BLaER1 treated with 17β-estradiol and CSF1 and Interleukin-3, amounts not matched to agents 10 nM and 100 nM (cell line): ENCODE data around the gene XPR1.

Experiments
- H3K27ac ChIP-seq, 11 experiments: shearing (Covaris generic); formaldehyde crosslinking; 2 replicates each; pipeline ENCODE4 v1.8.1; 2022
- H3K27me3 ChIP-seq, 11 experiments: shearing (Covaris generic); formaldehyde crosslinking; 2 replicates each; pipeline ENCODE4 v1.8.1; 2022
- H3K36me3 ChIP-seq, 11 experiments: shearing (Covaris generic); formaldehyde crosslinking; 2 replicates each; pipeline ENCODE4 v1.8.1; 2022
- H3K4me1 ChIP-seq, 10 experiments: shearing (Covaris generic); formaldehyde crosslinking; 2 replicates each; pipeline ENCODE4 v1.8.1; 2022
- H3K4me2 ChIP-seq, 11 experiments: shearing (Covaris generic); formaldehyde crosslinking; 2 replicates each; pipeline ENCODE4 v1.8.1; 2022
- H3K4me3 ChIP-seq, 10 experiments: shearing (Covaris generic); formaldehyde crosslinking; 2 replicates each; pipeline ENCODE4 v1.8.1; 2022
- H3K9ac ChIP-seq, 11 experiments: shearing (Covaris generic); formaldehyde crosslinking; 2 replicates each; pipeline ENCODE4 v1.8.1; 2022
- H3K9me3 ChIP-seq, 11 experiments: shearing (Covaris generic); formaldehyde crosslinking; replicated peaks in 1 of 11; 2 replicates each; pipeline ENCODE4 v1.8.1; 2022
- H4K20me1 ChIP-seq, 11 experiments: shearing (Covaris generic); formaldehyde crosslinking; 2 replicates each; pipeline ENCODE4 v1.8.1; 2022
- Cebpa-rat ChIP-seq, 11 experiments: shearing (Covaris generic); IDR thresholded peaks; 2 replicates each; pipeline ENCODE4 v1.8.1; 2022

The XPR1 gene

GRCh38 chr1:180623579-180624347 lies 8.1 kb upstream of the XPR1 start:
- no peak overlapping the region for H3K27ac ChIP-seq

GRCh38 chr1:180626711-180627110 lies 5.1 kb upstream of the XPR1 start:
- Histone ChIP-seq H3K4me1 (peaks cover 16 to 19% (median 17%) of the 10 kb centered on the region in 10 experiments), H3K36me3 (no peaks in the 10 kb centered on the region), H3K4me2 (no peak overlapping the region), H3K9ac (no peak overlapping the region), H3K9me3 (no peaks in the 10 kb centered on the region; a peak in 1 of 22 replicates), H3K4me3 (no peak overlapping the region), H3K27ac (no peak overlapping the region), H4K20me1 (no peaks in the 10 kb centered on the region), H3K27me3 (no peaks in the 10 kb centered on the region)
- TF ChIP-seq Cebpa-rat (IDR thresholded peaks at IDR 0.05), result no peak

More at GRCh38 chr1:180623579-180624347, 8.1 kb upstream of the XPR1 start:
- H3K4me2 ChIP-seq, result no peak overlapping the region
- no peak overlapping the region for H3K9ac ChIP-seq
- H3K36me3 ChIP-seq, result no peaks in the 10 kb centered on the region
- no peaks in the 10 kb centered on the region for H4K20me1 ChIP-seq
- no peaks in the 10 kb centered on the region; a peak in 1 of 22 replicates for H3K9me3 ChIP-seq
- no peaks in the 10 kb centered on the region for H3K4me1 ChIP-seq
- no peaks in the 10 kb centered on the region for H3K27me3 ChIP-seq
- TF ChIP-seq Cebpa-rat (IDR thresholded peaks at IDR 0.05), result no peak
- H3K4me3 ChIP-seq, result no peak overlapping the region

- no peak overlapping the region for H3K9ac ChIP-seq
- no peaks in the 10 kb centered on the region; a peak in 1 of 22 replicates for H3K9me3 ChIP-seq
- no peak overlapping the region for H3K27ac ChIP-seq
- no peak overlapping the region for H3K4me3 ChIP-seq
- no peak for TF ChIP-seq Cebpa-rat (IDR thresholded peaks at IDR 0.05)
- no peaks in the 10 kb centered on the region for H3K36me3 ChIP-seq
- no peaks in the 10 kb centered on the region for H3K27me3 ChIP-seq
- H4K20me1 ChIP-seq, result peaks cover 0 to 3% (median 0%) of the 10 kb centered on the region in 11 experiments; a peak in 5 of 22 replicates
- peaks cover 16 to 19% (median 17%) of the 10 kb centered on the region in 10 experiments for H3K4me1 ChIP-seq
- H3K4me2 ChIP-seq, result no peak overlapping the region
These were observed 4.4 kb upstream of the XPR1 start for GRCh38 chr1:180627411-180627810.

- Histone ChIP-seq H3K4me2 (no peak overlapping the region), H3K27ac (no peak overlapping the region), H3K4me1 (peaks cover 22 to 29% (median 27%) of the 10 kb centered on the region in 10 experiments), H3K36me3 (no peaks in the 10 kb centered on the region), H3K4me3 (no peak overlapping the region), H4K20me1 (peaks cover 0 to 15% (median 9%) of the 10 kb centered on the region in 11 experiments; a peak in 10 of 22 replicates), H3K27me3 (no peaks in the 10 kb centered on the region), H3K9ac (no peak overlapping the region), H3K9me3 (no peaks in the 10 kb centered on the region; a peak in 1 of 22 replicates)
- no peak for TF ChIP-seq Cebpa-rat (IDR thresholded peaks at IDR 0.05)
These were observed 3.2 kb upstream of the XPR1 start for GRCh38 chr1:180628646-180629045.

GRCh38 chr1:180630408-180631193 lies 1.2 kb upstream of the XPR1 start:
- TF ChIP-seq Cebpa-rat (IDR thresholded peaks at IDR 0.05), result no peak
- peaks cover 0 to 31% (median 19%) of the 10 kb centered on the region in 11 experiments; a peak in 11 of 22 replicates for H4K20me1 ChIP-seq
- H3K27ac ChIP-seq, result peak overlapping the region in 1 of 11 experiments; percentile 7; a peak in 1 of 22 replicates
- H3K4me1 ChIP-seq, result peaks cover 27 to 38% (median 35%) of the 10 kb centered on the region in 10 experiments
- H3K27me3 ChIP-seq, result no peaks in the 10 kb centered on the region
- H3K9ac ChIP-seq, result no peak overlapping the region; a peak in 1 of 22 replicates
- peak overlapping the region; percentile 40 to 76 (median 60) for H3K4me2 ChIP-seq
- H3K4me3 ChIP-seq, result no peak overlapping the region
- H3K9me3 ChIP-seq, result no peaks in the 10 kb centered on the region; a peak in 1 of 22 replicates
- H3K36me3 ChIP-seq, result no peaks in the 10 kb centered on the region

GRCh38 chr1:180631194-180631765 lies 542 bp upstream of the XPR1 start:
- H4K20me1 ChIP-seq, result peaks cover 0 to 37% (median 21%) of the 10 kb centered on the region in 11 experiments; a peak in 11 of 22 replicates
- peak overlapping the region in 3 of 11 experiments; percentile 7 to 29 (median 12); a peak in 4 of 22 replicates for H3K27ac ChIP-seq
- peak overlapping the region in 1 of 11 experiments; percentile 7; a peak in 1 of 22 replicates for H3K9ac ChIP-seq
- no peaks in the 10 kb centered on the region; a peak in 1 of 22 replicates for H3K36me3 ChIP-seq
- peak overlapping the region; percentile 17 to 76 (median 60) for H3K4me2 ChIP-seq
- peaks cover 27 to 41% (median 35%) of the 10 kb centered on the region in 10 experiments for H3K4me1 ChIP-seq
- no peaks in the 10 kb centered on the region; a peak in 1 of 22 replicates for H3K9me3 ChIP-seq
- H3K4me3 ChIP-seq, result no peak overlapping the region; a peak in 2 of 20 replicates
- TF ChIP-seq Cebpa-rat (IDR thresholded peaks at IDR 0.05), result no peak
- no peaks in the 10 kb centered on the region for H3K27me3 ChIP-seq

- peak overlapping the region; percentile 82 to 98 (median 94) for H3K4me3 ChIP-seq
- H3K4me2 ChIP-seq, result peak overlapping the region; percentile 70 to 91 (median 78)
- peaks cover 27 to 41% (median 35%) of the 10 kb centered on the region in 10 experiments for H3K4me1 ChIP-seq
- H4K20me1 ChIP-seq, result peaks cover 0 to 48% (median 21%) of the 10 kb centered on the region in 11 experiments; a peak in 11 of 22 replicates
- H3K27me3 ChIP-seq, result no peaks in the 10 kb centered on the region
- H3K9me3 ChIP-seq, result no peaks in the 10 kb centered on the region; a peak in 1 of 22 replicates
- no peaks in the 10 kb centered on the region; a peak in 1 of 22 replicates for H3K36me3 ChIP-seq
- TF ChIP-seq Cebpa-rat (IDR thresholded peaks at IDR 0.05), result no peak
- peak overlapping the region; percentile 84 to 93 (median 88) for H3K9ac ChIP-seq
- H3K27ac ChIP-seq, result peak overlapping the region; percentile 69 to 90 (median 84)
These were observed 669 bp downstream of the XPR1 start for GRCh38 chr1:180632326-180633056.
